Measurements from ENCODE around the gene FUT2.

FUT2 gene

GRCh38 chr19:48755084-48755641, 59.4 kb downstream of the FUT2 start, which contains the start of gene FGF21:
TSS of gene FGF21 (plus strand) at chr19:48755524. CDS start at chr19:48756237, 713 bp downstream.
- DNase-seq, result no peak

Measured in CD4-positive, alpha-beta T cell treated with Interleukin-1 beta for 1 hour (primary cell).